ENCODE data around the gene DYNC2I2. TPM values are rescaled to one million over a fixed set of nuclear protein-coding genes. Genes with fewer than 3 reads are reported as not detected.

Gene DYNC2I2
- total and polyA plus RNA-seq, 10 of the 15 experiments (the other 5 are each of a cell fraction or from before 2014, with no cell fraction given), result 0.89 to 118 (median 47.9) TPM

DNA sequence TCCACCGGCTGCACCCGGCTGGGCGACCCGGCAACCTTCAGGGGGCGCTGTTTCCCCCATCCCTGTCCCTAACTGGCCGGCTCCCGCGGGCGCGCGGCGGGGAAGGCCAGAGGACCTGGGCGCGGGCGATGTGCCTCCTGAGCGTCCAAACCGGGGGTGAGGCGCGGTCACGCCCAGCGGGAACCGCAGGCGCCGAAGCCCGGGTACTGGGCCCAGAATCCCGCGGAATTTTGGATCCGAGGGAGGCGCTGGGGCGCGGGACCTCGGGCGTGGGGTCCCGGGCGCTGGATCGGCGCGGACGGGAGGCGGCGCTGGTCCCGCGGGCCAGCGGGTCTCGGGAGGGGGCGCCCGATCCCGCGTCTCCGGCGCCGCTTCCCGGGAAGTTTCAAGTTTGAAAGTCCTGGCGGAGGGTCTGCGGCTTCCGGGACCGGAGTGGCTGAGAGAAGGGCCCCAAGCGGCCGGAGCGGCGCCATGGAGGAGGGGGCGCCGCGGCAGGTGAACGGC is 45.9 kb upstream of the DYNC2I2 start, which contains the start of gene PKN3 (continued):
- TF ChIP-seq WRNIP1 (IDR thresholded peaks at IDR 0.05; ENCODE audit: borderline replicate concordance, low read depth, low read length) (no peak), SPI1 (IDR thresholded peaks at IDR 0.05; ENCODE audit: borderline replicate concordance, insufficient read depth, low read depth, low read length) (no peak), EGR1 (IDR thresholded peaks at IDR 0.05; ENCODE audit: borderline replicate concordance in 1 of 2, low read depth in 2 of 2, low read length in 2 of 2) (no peak), EED (IDR thresholded peaks at IDR 0.05; ENCODE audit: low read depth) (peak; percentile 60), NR2C2 (IDR thresholded peaks at IDR 0.05; ENCODE audit: borderline replicate concordance, control insufficient read depth, insufficient read length, low read depth) (no peak), ZNF384 (IDR thresholded peaks at IDR 0.05; ENCODE audit: borderline replicate concordance, low read depth, low read length) (no peak), ZZZ3 (IDR thresholded peaks at IDR 0.05; ENCODE audit: control insufficient read depth, insufficient read length, low read depth) (no peak), YBX1 (IDR thresholded peaks at IDR 0.05) (no peak), POU2F2 (IDR thresholded peaks at IDR 0.05; ENCODE audit: borderline replicate concordance, low read depth, low read length) (no peak; the same call in 2 of the 3 replicates), SREBF2 (IDR thresholded peaks at IDR 0.05; ENCODE audit: low read length) (no peak), FOS (IDR thresholded peaks at IDR 0.05; ENCODE audit: borderline replicate concordance, extremely low read depth, insufficient read length) (no peak), FOXK2 (IDR thresholded peaks at IDR 0.05) (no peak), NFYA (IDR thresholded peaks at IDR 0.05; ENCODE audit: borderline replicate concordance, low read depth, low read length) (no peak), NFIC (IDR thresholded peaks at IDR 0.05; ENCODE audit: low read depth, low read length) (no peak), SIX5 (IDR thresholded peaks at IDR 0.05; ENCODE audit: low read depth, low read length, severe bottlenecking) (no peak), IRF4 (IDR thresholded peaks at IDR 0.05; ENCODE audit: low read depth, low read length) (no peak), SMC3 (IDR thresholded peaks at IDR 0.05; ENCODE audit: borderline replicate concordance, low read length) (peak; percentile 29; the same call in 1 of the 2 replicates), CHD4 (IDR thresholded peaks at IDR 0.05) (no peak), ZNF622 (IDR thresholded peaks at IDR 0.05) (no peak), HDGF (IDR thresholded peaks at IDR 0.05) (no peak), CBX3 (IDR thresholded peaks at IDR 0.05; ENCODE audit: borderline replicate concordance, low read depth) (no peak), JUND (IDR thresholded peaks at IDR 0.05; ENCODE audit: low read depth, low read length) (no peak)
- TF ChIP-seq, protein P1, sequence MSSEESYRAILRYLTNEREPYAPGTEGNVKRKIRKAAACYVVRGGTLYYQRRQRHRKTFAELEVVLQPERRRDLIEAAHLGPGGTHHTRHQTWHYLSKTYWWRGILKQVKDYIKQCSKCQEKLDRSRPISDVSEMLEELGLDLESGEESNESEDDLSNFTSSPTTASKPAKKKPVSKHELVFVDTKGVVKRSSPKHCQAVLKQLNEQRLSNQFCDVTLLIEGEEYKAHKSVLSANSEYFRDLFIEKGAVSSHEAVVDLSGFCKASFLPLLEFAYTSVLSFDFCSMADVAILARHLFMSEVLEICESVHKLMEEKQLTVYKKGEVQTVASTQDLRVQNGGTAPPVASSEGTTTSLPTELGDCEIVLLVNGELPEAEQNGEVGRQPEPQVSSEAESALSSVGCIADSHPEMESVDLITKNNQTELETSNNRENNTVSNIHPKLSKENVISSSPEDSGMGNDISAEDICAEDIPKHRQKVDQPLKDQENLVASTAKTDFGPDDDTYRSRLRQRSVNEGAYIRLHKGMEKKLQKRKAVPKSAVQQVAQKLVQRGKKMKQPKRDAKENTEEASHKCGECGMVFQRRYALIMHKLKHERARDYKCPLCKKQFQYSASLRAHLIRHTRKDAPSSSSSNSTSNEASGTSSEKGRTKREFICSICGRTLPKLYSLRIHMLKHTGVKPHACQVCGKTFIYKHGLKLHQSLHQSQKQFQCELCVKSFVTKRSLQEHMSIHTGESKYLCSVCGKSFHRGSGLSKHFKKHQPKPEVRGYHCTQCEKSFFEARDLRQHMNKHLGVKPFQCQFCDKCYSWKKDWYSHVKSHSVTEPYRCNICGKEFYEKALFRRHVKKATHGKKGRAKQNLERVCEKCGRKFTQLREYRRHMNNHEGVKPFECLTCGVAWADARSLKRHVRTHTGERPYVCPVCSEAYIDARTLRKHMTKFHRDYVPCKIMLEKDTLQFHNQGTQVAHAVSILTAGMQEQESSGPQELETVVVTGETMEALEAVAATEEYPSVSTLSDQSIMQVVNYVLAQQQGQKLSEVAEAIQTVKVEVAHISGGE (CRISPR knock-in tag; IDR thresholded peaks at IDR 0.05), result no peak
- TF ChIP-seq, protein P2, sequence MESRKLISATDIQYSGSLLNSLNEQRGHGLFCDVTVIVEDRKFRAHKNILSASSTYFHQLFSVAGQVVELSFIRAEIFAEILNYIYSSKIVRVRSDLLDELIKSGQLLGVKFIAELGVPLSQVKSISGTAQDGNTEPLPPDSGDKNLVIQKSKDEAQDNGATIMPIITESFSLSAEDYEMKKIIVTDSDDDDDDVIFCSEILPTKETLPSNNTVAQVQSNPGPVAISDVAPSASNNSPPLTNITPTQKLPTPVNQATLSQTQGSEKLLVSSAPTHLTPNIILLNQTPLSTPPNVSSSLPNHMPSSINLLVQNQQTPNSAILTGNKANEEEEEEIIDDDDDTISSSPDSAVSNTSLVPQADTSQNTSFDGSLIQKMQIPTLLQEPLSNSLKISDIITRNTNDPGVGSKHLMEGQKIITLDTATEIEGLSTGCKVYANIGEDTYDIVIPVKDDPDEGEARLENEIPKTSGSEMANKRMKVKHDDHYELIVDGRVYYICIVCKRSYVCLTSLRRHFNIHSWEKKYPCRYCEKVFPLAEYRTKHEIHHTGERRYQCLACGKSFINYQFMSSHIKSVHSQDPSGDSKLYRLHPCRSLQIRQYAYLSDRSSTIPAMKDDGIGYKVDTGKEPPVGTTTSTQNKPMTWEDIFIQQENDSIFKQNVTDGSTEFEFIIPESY (IDR thresholded peaks at IDR 0.05), result no peak
- TF ChIP-seq, protein P3, sequence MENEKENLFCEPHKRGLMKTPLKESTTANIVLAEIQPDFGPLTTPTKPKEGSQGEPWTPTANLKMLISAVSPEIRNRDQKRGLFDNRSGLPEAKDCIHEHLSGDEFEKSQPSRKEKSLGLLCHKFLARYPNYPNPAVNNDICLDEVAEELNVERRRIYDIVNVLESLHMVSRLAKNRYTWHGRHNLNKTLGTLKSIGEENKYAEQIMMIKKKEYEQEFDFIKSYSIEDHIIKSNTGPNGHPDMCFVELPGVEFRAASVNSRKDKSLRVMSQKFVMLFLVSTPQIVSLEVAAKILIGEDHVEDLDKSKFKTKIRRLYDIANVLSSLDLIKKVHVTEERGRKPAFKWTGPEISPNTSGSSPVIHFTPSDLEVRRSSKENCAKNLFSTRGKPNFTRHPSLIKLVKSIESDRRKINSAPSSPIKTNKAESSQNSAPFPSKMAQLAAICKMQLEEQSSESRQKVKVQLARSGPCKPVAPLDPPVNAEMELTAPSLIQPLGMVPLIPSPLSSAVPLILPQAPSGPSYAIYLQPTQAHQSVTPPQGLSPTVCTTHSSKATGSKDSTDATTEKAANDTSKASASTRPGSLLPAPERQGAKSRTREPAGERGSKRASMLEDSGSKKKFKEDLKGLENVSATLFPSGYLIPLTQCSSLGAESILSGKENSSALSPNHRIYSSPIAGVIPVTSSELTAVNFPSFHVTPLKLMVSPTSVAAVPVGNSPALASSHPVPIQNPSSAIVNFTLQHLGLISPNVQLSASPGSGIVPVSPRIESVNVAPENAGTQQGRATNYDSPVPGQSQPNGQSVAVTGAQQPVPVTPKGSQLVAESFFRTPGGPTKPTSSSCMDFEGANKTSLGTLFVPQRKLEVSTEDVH (IDR thresholded peaks at IDR 0.05; ENCODE audit: low read depth, partially characterized antibody), result no peak

All from GM12878 (cell line).